GM23338 (cell line): ENCODE data around the gene CADM4. TPM values are rescaled to one million over a fixed set of nuclear protein-coding genes. Genes with fewer than 3 reads are reported as not detected.

Source experiments
- ATAC-seq: fragments of 200-7000 bp; cut with Tn5 transposase; 3 replicates; pipeline ENCODE4 v1.9.1; 2020
- DNase-seq: peaks from one replicate; pipeline ENCODE4 v3.0.0-alpha.2; 2015; ENCODE audit warnings: low spot score
- H2AFZ ChIP-seq: fragments of 200-600 bp; sonication (generic); 2 replicates; pipeline ENCODE4 v1.8.0; 2016; ENCODE audit warnings: antibody characterized with exemption, mild to moderate bottlenecking, moderate library complexity
- H3F3A ChIP-seq: fragments of 200-600 bp; sonication (generic); replicated peaks from 2 replicates; pipeline ENCODE4 v1.8.0; 2017; ENCODE audit warnings: antibody characterized with exemption, mixed run types, low read depth
- H3K27ac ChIP-seq: fragments of 200-600 bp; sonication (generic); 2 replicates; pipeline ENCODE4 v1.6.1; 2016; ENCODE audit warnings: low read depth
- H3K27me3 ChIP-seq: fragments of 200-600 bp; sonication (generic); 2 replicates; pipeline ENCODE4 v1.8.0; 2016; ENCODE audit warnings: mild to moderate bottlenecking, mixed run types, moderate library complexity; ENCODE audit not compliant: insufficient read depth
- H3K36me3 ChIP-seq: fragments of 200-600 bp; sonication (generic); 2 replicates; pipeline ENCODE4 v1.8.0; 2016; ENCODE audit warnings: mild to moderate bottlenecking; ENCODE audit not compliant: insufficient read depth
- H3K4me1 ChIP-seq: fragments of 200-600 bp; sonication (generic); 2 replicates; pipeline ENCODE4 v1.8.0; 2016; ENCODE audit warnings: mild to moderate bottlenecking, moderate library complexity; ENCODE audit not compliant: insufficient read depth
- H3K4me2 ChIP-seq: fragments of 200-600 bp; sonication (generic); 2 replicates; pipeline ENCODE4 v1.7.1; 2017; ENCODE audit warnings: mixed run types
- H3K4me3 ChIP-seq: fragments of 200-600 bp; sonication (generic); 2 replicates; pipeline ENCODE4 v1.6.1; 2016; ENCODE audit warnings: mixed run types
- H3K79me2 ChIP-seq: fragments of 200-600 bp; sonication (generic); replicated peaks from 2 replicates; pipeline ENCODE4 v1.8.0; 2017; ENCODE audit warnings: mild to moderate bottlenecking; ENCODE audit not compliant: insufficient read depth
- H3K9me2 ChIP-seq: fragments of 200-600 bp; sonication (generic); 2 replicates; pipeline ENCODE4 v1.8.0; 2017; ENCODE audit not compliant: insufficient read depth
- H4K20me1 ChIP-seq: fragments of 200-600 bp; sonication (generic); replicated peaks from 2 replicates; pipeline ENCODE4 v1.8.0; 2017; ENCODE audit warnings: mild to moderate bottlenecking; ENCODE audit not compliant: insufficient read depth
- H3K27ac Mint-ChIP-seq: 2 replicates; pipeline ENCODE4 v1.8.0; 2020; ENCODE audit warnings: inconsistent platforms, mild to moderate bottlenecking, moderate library complexity, mixed read lengths
- H3K27me3 Mint-ChIP-seq: 3 replicates; pipeline ENCODE4 v1.8.0; 2022; ENCODE audit warnings: low read depth, mild to moderate bottlenecking, moderate library complexity, mixed read lengths, inconsistent platforms; ENCODE audit not compliant: insufficient read depth, poor library complexity
- H3K36me3 Mint-ChIP-seq: 3 replicates; pipeline ENCODE4 v1.8.0; 2021; ENCODE audit warnings: low read depth, mild to moderate bottlenecking, inconsistent platforms, moderate library complexity, mixed read lengths
- H3K4me1 Mint-ChIP-seq: 3 replicates; pipeline ENCODE4 v1.8.0; 2020; ENCODE audit warnings: mild to moderate bottlenecking, inconsistent platforms, mixed read lengths
- H3K4me3 Mint-ChIP-seq: 3 replicates; pipeline ENCODE4 v1.8.0; 2021; ENCODE audit warnings: moderate library complexity, mild to moderate bottlenecking, inconsistent platforms, mixed read lengths
- H3K9me3 Mint-ChIP-seq: 3 replicates; pipeline ENCODE4 v1.8.0; 2020; ENCODE audit warnings: moderate library complexity, mild to moderate bottlenecking, inconsistent platforms, mixed read lengths
- CREB1 ChIP-seq: fragments of 250-450 bp; sonication (Bioruptor Pico); IDR thresholded peaks from 2 replicates; pipeline ENCODE4 v1.5.0; 2020; ENCODE audit warnings: low read depth, mild to moderate bottlenecking, moderate library complexity
- ETS1 ChIP-seq: IDR thresholded peaks from 2 replicates; pipeline ENCODE4 v1.6.1; 2016; ENCODE audit warnings: antibody characterized with exemption
- EZH2phosphoT487 ChIP-seq: fragments of 200-600 bp; sonication (generic); IDR thresholded peaks from one replicate; pipeline ENCODE4 v1.8.1; 2018; ENCODE audit warnings: antibody characterized with exemption; ENCODE audit not compliant: unreplicated experiment
- JUNB ChIP-seq: IDR thresholded peaks from one replicate; pipeline ENCODE4 v1.6.1; 2016; ENCODE audit warnings: antibody characterized with exemption; ENCODE audit not compliant: unreplicated experiment
- NANOG ChIP-seq: IDR thresholded peaks from 2 replicates; pipeline ENCODE4 v1.6.1; 2016; ENCODE audit warnings: antibody characterized with exemption, borderline replicate concordance
- POLR2AphosphoS5 ChIP-seq: IDR thresholded peaks from 2 replicates; pipeline ENCODE4 v1.6.1; 2016; ENCODE audit warnings: antibody characterized with exemption, low read depth
- STAT1 ChIP-seq: IDR thresholded peaks from one replicate; pipeline ENCODE4 v1.6.1; 2016; ENCODE audit warnings: antibody characterized with exemption; ENCODE audit not compliant: unreplicated experiment
- ZNF114 ChIP-seq: fragments of 250-450 bp; sonication (Bioruptor Pico); IDR thresholded peaks from 2 replicates; pipeline ENCODE4 v1.5.0; 2020; ENCODE audit warnings: mild to moderate bottlenecking, moderate library complexity
- ZNF331 ChIP-seq: fragments of 250-450 bp; sonication (Bioruptor Pico); IDR thresholded peaks from 2 replicates; pipeline ENCODE4 v1.5.0; 2020; ENCODE audit warnings: low read depth, mild to moderate bottlenecking, moderate library complexity
- polyA plus RNA-seq: library from polyadenylated mRNA; unstranded; fragments of >200 nt; fragmentation: Nextera tagmentation; extraction: Ambion mirVana; gene quantifications from 2 replicates; pipeline ENCODE4 v1.2.1, GENCODE V29; 2016
- total RNA-seq: library from RNA; depleted of rRNA; stranded (reverse); fragments of >200 nt; shearing (Covaris generic); gene quantifications from 2 replicates; pipeline ENCODE4 v1.2.3, GENCODE V29; 2014
- TF ChIP-seq, protein P1 (sequence below): fragments of 250-450 bp; sonication (Bioruptor Pico); IDR thresholded peaks from 2 replicates; pipeline ENCODE4 v1.5.0; 2020; ENCODE audit warnings: mild to moderate bottlenecking, moderate library complexity
- TF ChIP-seq, protein P2 (sequence below): IDR thresholded peaks from one replicate; pipeline ENCODE4 v1.6.1; 2018; ENCODE audit warnings: antibody characterized with exemption; ENCODE audit not compliant: unreplicated experiment

Gene CADM4
- total and polyA plus RNA-seq, 2 experiments from 2014 or later: 3.7 to 21.2 TPM

DNA sequence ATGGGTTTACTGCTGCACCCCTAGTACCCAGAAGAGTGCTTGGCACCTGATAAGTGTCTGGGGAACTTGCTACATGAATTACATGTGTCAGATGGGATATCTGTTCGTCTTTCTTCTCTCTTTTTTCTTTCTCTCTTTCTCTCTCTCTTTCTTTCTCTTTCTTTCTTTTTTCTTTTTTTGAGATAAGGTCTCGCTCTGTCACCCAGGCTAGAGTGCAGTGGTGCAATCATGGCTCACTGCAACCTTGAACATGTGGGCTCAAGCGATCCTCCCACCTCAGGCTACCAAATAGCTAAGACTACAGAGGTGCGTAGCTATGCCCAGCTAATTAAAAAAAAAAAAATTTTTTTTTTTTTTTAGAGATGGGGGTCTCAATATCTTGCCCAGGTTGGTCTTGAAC, 6.1 kb downstream of the CADM4 start:
- DNase-seq: no peak
- peaks cover 37% of the 10 kb centered on the region for H3K27me3 Mint-ChIP-seq
- H3K27me3 ChIP-seq: peaks cover 17% of the 10 kb centered on the region
- H3K27ac Mint-ChIP-seq: no peak overlapping the region
- H3K36me3 Mint-ChIP-seq: peaks cover 7% of the 10 kb centered on the region; the same call in 1 of the 3 replicates
- no peak overlapping the region for H3K4me3 ChIP-seq
- no peaks in the 10 kb centered on the region for H3K79me2 ChIP-seq
- H3K9me3 Mint-ChIP-seq: no peaks in the 10 kb centered on the region
- H4K20me1 ChIP-seq: peaks cover 11% of the 10 kb centered on the region
- H3K4me3 Mint-ChIP-seq: no peak overlapping the region
- no peaks in the 10 kb centered on the region for H3K9me2 ChIP-seq
- H3K4me1 ChIP-seq: peaks cover 27% of the 10 kb centered on the region
- peaks cover 23% of the 10 kb centered on the region for H3K4me1 Mint-ChIP-seq
- no peak overlapping the region for H3K4me2 ChIP-seq
- H3F3A ChIP-seq: 0 out of 2 replicates have a peak, but pooled peaks cover 3% of the 10 kb centered on the region
- H3K36me3 ChIP-seq: no peaks in the 10 kb centered on the region
- no peak for ATAC-seq
- no peak for TF ChIP-seq EZH2phosphoT487
- TF ChIP-seq, protein P1, sequence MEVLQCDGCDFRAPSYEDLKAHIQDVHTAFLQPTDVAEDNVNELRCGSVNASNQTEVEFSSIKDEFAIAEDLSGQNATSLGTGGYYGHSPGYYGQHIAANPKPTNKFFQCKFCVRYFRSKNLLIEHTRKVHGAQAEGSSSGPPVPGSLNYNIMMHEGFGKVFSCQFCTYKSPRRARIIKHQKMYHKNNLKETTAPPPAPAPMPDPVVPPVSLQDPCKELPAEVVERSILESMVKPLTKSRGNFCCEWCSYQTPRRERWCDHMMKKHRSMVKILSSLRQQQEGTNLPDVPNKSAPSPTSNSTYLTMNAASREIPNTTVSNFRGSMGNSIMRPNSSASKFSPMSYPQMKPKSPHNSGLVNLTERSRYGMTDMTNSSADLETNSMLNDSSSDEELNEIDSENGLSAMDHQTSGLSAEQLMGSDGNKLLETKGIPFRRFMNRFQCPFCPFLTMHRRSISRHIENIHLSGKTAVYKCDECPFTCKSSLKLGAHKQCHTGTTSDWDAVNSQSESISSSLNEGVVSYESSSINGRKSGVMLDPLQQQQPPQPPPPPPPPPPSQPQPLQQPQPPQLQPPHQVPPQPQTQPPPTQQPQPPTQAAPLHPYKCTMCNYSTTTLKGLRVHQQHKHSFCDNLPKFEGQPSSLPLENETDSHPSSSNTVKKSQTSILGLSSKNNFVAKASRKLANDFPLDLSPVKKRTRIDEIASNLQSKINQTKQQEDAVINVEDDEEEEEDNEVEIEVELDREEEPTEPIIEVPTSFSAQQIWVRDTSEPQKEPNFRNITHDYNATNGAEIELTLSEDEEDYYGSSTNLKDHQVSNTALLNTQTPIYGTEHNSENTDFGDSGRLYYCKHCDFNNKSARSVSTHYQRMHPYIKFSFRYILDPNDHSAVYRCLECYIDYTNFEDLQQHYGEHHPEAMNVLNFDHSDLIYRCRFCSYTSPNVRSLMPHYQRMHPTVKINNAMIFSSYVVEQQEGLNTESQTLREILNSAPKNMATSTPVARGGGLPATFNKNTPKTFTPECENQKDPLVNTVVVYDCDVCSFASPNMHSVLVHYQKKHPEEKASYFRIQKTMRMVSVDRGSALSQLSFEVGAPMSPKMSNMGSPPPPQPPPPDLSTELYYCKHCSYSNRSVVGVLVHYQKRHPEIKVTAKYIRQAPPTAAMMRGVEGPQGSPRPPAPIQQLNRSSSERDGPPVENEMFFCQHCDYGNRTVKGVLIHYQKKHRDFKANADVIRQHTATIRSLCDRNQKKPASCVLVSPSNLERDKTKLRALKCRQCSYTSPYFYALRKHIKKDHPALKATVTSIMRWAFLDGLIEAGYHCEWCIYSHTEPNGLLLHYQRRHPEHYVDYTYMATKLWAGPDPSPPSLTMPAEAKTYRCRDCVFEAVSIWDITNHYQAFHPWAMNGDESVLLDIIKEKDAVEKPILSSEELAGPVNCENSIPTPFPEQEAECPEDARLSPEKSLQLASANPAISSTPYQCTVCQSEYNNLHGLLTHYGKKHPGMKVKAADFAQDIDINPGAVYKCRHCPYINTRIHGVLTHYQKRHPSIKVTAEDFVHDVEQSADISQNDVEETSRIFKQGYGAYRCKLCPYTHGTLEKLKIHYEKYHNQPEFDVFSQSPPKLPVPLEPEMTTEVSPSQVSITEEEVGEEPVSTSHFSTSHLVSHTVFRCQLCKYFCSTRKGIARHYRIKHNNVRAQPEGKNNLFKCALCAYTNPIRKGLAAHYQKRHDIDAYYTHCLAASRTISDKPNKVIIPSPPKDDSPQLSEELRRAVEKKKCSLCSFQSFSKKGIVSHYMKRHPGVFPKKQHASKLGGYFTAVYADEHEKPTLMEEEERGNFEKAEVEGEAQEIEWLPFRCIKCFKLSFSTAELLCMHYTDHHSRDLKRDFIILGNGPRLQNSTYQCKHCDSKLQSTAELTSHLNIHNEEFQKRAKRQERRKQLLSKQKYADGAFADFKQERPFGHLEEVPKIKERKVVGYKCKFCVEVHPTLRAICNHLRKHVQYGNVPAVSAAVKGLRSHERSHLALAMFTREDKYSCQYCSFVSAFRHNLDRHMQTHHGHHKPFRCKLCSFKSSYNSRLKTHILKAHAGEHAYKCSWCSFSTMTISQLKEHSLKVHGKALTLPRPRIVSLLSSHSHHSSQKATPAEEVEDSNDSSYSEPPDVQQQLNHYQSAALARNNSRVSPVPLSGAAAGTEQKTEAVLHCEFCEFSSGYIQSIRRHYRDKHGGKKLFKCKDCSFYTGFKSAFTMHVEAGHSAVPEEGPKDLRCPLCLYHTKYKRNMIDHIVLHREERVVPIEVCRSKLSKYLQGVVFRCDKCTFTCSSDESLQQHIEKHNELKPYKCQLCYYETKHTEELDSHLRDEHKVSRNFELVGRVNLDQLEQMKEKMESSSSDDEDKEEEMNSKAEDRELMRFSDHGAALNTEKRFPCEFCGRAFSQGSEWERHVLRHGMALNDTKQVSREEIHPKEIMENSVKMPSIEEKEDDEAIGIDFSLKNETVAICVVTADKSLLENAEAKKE: no peak
- TF ChIP-seq STAT1: no peak
- TF ChIP-seq ETS1: no peak
- no peak for TF ChIP-seq ZNF114
- no peak for TF ChIP-seq JUNB
- no peak for TF ChIP-seq NANOG
- TF ChIP-seq POLR2AphosphoS5: no peak
- TF ChIP-seq CREB1 (CRISPR knock-in tag): no peak
- TF ChIP-seq, protein P2, sequence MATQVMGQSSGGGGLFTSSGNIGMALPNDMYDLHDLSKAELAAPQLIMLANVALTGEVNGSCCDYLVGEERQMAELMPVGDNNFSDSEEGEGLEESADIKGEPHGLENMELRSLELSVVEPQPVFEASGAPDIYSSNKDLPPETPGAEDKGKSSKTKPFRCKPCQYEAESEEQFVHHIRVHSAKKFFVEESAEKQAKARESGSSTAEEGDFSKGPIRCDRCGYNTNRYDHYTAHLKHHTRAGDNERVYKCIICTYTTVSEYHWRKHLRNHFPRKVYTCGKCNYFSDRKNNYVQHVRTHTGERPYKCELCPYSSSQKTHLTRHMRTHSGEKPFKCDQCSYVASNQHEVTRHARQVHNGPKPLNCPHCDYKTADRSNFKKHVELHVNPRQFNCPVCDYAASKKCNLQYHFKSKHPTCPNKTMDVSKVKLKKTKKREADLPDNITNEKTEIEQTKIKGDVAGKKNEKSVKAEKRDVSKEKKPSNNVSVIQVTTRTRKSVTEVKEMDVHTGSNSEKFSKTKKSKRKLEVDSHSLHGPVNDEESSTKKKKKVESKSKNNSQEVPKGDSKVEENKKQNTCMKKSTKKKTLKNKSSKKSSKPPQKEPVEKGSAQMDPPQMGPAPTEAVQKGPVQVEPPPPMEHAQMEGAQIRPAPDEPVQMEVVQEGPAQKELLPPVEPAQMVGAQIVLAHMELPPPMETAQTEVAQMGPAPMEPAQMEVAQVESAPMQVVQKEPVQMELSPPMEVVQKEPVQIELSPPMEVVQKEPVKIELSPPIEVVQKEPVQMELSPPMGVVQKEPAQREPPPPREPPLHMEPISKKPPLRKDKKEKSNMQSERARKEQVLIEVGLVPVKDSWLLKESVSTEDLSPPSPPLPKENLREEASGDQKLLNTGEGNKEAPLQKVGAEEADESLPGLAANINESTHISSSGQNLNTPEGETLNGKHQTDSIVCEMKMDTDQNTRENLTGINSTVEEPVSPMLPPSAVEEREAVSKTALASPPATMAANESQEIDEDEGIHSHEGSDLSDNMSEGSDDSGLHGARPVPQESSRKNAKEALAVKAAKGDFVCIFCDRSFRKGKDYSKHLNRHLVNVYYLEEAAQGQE: no peak
- TF ChIP-seq ZNF331 (CRISPR knock-in tag): no peak
- no peak overlapping the region for H2AFZ ChIP-seq
- H3K27ac ChIP-seq: no peak overlapping the region
